Measurements from ENCODE around the gene C11orf68. TPM values are rescaled to one million over a fixed set of nuclear protein-coding genes. Genes with fewer than 3 reads are reported as not detected.

The C11orf68 gene
- total and polyA plus RNA-seq, 10 of the 15 experiments (the other 5 are each of a cell fraction or from before 2014, with no cell fraction given), result 3.0 to 25.4 (median 16.7) TPM

GRCh38 chr11:65961267-65962140 is 42.6 kb upstream of the C11orf68 start, which contains the start of gene SART1 (continued):
- TF ChIP-seq ZBTB11 (CRISPR knock-in tag; IDR thresholded peaks at IDR 0.05) (0 out of 2 replicates have a peak, but pooled peaks have one; percentile 20), E4F1 (IDR thresholded peaks at IDR 0.05; ENCODE audit: borderline replicate concordance, partially characterized antibody) (peak; percentile 94), BHLHE40 (IDR thresholded peaks at IDR 0.05; ENCODE audit: borderline replicate concordance in 1 of 2, low read depth in 2 of 2, low read length in 1 of 2) (peak; percentile 44 to 59; a peak in 2 of 4 replicates), EED (IDR thresholded peaks at IDR 0.05; ENCODE audit: low read depth) (no peak), GABPA (IDR thresholded peaks at IDR 0.05; ENCODE audit: low read depth) (peak; percentile 99), MYB (IDR thresholded peaks at IDR 0.05; ENCODE audit: borderline replicate concordance, low read depth, low read length) (no peak), NKRF (conservative IDR thresholded peaks at IDR 0.05) (peak; percentile 94), BCL11A (IDR thresholded peaks at IDR 0.05; ENCODE audit: low read depth, low read length) (no peak), ASH2L (IDR thresholded peaks at IDR 0.05; ENCODE audit: borderline replicate concordance, low read depth) (peak; percentile 94; the same call in 1 of the 2 replicates), SIX5 (IDR thresholded peaks at IDR 0.05; ENCODE audit: low read depth, low read length, severe bottlenecking) (peak; percentile 72), ZNF384 (IDR thresholded peaks at IDR 0.05; ENCODE audit: borderline replicate concordance, low read depth, low read length) (no peak), SMARCA5 (IDR thresholded peaks at IDR 0.05) (0 out of 2 replicates have a peak, but pooled peaks have one; percentile 56)
- TF ChIP-seq, protein P1, sequence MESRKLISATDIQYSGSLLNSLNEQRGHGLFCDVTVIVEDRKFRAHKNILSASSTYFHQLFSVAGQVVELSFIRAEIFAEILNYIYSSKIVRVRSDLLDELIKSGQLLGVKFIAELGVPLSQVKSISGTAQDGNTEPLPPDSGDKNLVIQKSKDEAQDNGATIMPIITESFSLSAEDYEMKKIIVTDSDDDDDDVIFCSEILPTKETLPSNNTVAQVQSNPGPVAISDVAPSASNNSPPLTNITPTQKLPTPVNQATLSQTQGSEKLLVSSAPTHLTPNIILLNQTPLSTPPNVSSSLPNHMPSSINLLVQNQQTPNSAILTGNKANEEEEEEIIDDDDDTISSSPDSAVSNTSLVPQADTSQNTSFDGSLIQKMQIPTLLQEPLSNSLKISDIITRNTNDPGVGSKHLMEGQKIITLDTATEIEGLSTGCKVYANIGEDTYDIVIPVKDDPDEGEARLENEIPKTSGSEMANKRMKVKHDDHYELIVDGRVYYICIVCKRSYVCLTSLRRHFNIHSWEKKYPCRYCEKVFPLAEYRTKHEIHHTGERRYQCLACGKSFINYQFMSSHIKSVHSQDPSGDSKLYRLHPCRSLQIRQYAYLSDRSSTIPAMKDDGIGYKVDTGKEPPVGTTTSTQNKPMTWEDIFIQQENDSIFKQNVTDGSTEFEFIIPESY (IDR thresholded peaks at IDR 0.05), result no peak

Data from GM12878 (cell line).